ENCODE results near the gene MTPN.

The MTPN gene

GRCh38 chr7:135958173-135958572, 19.0 kb downstream of the MTPN start:
- in situ Hi-C loops (cut with MboI; ENCODE audit: low sequenced_read_pairs): no loop called here

GRCh38 chr7:135957627-135958026, 19.5 kb downstream of the MTPN start:
- in situ Hi-C loops (cut with MboI; ENCODE audit: low sequenced_read_pairs): no loop called here

GRCh38 chr7:135956393-135956792, 20.8 kb downstream of the MTPN start:
- in situ Hi-C loops (cut with MboI; ENCODE audit: low sequenced_read_pairs): no loop called here

- in situ Hi-C loops (cut with MboI; ENCODE audit: low sequenced_read_pairs): no loop called here
Observed at GRCh38 chr7:135950972-135951371, 26.2 kb downstream of the MTPN start.

DNA sequence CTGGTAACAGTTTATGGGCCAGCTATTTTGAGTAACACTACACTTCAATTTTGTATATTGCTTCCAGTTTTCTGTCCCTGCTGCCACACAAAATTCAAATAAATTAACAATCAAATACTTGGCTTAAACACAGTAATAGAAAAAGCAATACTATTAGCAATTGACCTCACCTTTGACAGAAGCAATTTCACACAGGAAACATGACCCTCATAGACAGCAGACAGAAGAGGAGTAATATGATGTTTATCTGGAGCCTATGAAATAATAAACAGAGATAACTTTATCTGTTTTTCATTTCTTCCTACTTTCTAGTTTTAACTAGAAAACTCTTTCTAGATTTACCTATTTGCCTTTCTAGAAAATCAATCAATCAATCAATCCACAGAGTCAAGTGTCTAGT, 26.7 kb downstream of the MTPN start:
- in situ Hi-C loops (cut with MboI; ENCODE audit: low sequenced_read_pairs): no loop called here

- in situ Hi-C loops (cut with MboI; ENCODE audit: low sequenced_read_pairs): no loop called here
Observed at GRCh38 chr7:135946289-135947055, 30.7 kb downstream of the MTPN start.

DNA sequence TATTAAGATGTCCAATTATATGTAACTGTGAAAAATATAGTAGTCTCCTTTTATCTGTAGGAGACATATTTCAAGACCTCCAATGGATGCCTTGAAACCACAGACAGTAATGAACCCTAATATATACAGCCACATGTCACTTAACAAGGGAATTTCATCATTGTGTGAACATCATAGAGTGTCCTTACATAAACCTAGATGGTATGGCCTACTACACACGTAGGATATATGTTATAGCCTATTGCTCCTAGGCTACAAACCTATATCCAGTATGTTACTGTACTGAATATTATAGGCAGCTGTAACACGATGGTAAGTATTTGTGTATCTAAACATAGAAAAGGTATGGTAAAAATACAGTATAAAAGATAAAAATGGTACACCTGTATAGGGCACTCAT, 32.4 kb downstream of the MTPN start:
- in situ Hi-C loops (cut with MboI; ENCODE audit: low sequenced_read_pairs): no loop called here

GRCh38 chr7:135943134-135943879, 33.9 kb downstream of the MTPN start:
- in situ Hi-C loops (cut with MboI; ENCODE audit: low sequenced_read_pairs): no loop called here

DNA sequence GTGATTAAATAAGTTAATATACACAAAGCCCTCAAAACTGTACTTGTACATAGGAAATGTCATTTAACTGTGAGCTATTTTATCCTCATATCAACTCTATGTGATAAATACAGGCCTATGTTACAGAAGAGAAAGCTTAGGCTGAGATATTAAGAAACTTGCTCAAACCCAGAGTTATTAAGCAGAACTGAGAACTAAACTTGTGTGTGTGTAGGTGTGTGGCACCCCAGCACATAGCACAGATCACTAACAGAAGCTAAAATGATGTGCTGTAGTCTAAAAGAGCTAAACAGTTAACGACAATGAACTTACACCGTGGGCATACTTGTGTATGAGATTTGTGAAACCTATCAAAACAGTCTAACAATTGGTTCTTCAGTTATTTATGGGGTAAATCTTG, 34.5 kb downstream of the MTPN start:
- in situ Hi-C loops (cut with MboI; ENCODE audit: low sequenced_read_pairs): no loop called here

DNA sequence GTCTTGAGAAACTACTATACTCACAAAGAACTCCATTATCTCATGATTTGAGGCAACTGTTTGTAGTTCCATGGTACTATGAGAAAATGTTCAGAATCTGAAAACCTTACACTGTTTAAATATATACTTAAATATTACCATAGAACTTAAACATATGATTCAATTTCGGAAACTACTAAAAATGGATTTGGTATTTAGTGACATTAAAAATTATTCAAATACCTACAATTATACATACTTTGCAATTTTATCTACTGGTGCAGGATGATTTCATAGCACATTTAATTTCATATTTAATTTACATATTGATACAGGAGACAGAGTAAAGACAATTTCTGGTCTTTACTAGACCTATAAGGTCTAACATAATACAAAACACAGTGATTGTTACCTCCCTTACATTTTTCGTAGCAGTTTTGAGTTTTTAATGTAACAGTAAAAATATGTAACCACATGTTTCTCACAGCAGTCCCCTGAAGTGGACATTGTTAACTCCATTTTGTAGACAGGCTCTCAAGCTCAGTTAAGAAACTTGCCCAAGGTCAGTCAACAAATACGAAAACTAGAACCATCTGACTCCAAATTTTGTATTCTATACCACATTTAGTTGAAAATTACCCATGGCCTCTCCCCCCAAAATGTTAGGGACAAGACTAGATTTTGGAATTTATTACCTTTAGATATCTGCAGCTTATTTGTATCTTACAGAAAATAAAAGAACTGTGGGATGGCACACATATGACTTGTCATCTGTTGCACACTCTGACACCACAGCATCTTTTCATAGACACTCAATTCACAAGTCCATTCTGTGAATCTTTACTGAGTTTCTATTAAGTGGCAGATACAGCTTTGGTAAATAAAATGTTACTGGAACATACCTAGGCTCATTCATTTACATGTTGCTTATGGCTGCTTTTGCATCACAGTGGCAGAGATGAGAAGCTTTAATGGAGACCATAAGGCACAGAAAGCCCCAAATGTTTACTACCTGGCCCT, 36.8 kb downstream of the MTPN start:
- in situ Hi-C loops (cut with MboI; ENCODE audit: low sequenced_read_pairs): no loop called here

GRCh38 chr7:135939261-135939812, 37.8 kb downstream of the MTPN start:
- in situ Hi-C loops (cut with MboI; ENCODE audit: low sequenced_read_pairs): no loop called here

DNA sequence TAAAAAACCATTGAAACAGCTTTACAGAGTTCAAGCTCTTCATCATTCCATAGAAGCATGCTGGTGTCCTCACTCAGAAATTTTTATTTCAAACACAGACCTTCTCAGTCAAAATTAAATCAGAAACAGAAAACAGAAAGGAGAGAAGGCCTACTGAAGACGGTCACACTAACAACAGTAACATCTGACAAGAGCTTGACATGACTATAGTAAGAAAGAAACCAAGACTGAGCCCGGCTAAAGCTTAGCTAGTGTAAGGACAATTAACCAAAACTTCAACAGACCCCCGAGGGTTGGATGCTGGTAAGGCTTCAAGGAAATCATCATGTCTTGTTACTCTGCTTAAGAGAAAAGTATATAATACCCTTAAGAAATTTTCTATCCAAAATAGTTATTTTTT, 38.6 kb downstream of the MTPN start:
- in situ Hi-C loops (cut with MboI; ENCODE audit: low sequenced_read_pairs): no loop called here

- in situ Hi-C loops (cut with MboI; ENCODE audit: low sequenced_read_pairs): no loop called here
Observed at GRCh38 chr7:135938086-135938485, 39.1 kb downstream of the MTPN start.

GRCh38 chr7:135936497-135937217, 40.5 kb downstream of the MTPN start:
- in situ Hi-C loops (cut with MboI; ENCODE audit: low sequenced_read_pairs): no loop called here

- in situ Hi-C loops (cut with MboI; ENCODE audit: low sequenced_read_pairs): no loop called here
Observed at GRCh38 chr7:135934651-135935050, 42.5 kb downstream of the MTPN start.

- in situ Hi-C loops (cut with MboI; ENCODE audit: low sequenced_read_pairs): no loop called here
Observed at GRCh38 chr7:135933509-135934188, 43.5 kb downstream of the MTPN start.

- in situ Hi-C loops (cut with MboI; ENCODE audit: low sequenced_read_pairs): no loop called here
Observed at GRCh38 chr7:135932131-135932530, 45.0 kb downstream of the MTPN start.

- in situ Hi-C loops (cut with MboI; ENCODE audit: low sequenced_read_pairs): no loop called here
Observed at GRCh38 chr7:135930565-135931461, 46.3 kb downstream of the MTPN start.

DNA sequence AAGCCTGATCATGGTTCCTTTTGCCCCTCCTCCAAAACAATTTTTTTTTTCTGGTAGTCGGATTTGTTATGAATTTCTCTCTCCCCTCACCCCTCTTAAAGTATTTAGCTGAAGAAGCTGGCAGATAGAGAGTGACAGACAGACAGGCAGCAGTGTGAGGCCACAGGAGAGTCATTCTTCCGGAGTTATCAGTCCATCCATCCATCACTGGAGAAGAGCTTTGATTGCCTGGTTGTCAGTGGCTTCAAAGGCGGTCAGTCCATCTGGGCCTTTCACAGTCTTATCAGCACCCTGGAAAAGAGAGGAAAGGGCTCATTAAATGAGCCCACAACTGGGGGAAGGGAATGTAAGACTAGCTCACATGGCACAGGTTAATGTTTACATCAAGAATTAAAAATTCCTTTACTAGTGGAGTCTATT, 47.4 kb downstream of the MTPN start:
- in situ Hi-C loops (cut with MboI; ENCODE audit: low sequenced_read_pairs): no loop called here

Measured in HL-60/S4 (cell line).